ENCODE measurements around the gene HTR4.

Gene HTR4

DNA sequence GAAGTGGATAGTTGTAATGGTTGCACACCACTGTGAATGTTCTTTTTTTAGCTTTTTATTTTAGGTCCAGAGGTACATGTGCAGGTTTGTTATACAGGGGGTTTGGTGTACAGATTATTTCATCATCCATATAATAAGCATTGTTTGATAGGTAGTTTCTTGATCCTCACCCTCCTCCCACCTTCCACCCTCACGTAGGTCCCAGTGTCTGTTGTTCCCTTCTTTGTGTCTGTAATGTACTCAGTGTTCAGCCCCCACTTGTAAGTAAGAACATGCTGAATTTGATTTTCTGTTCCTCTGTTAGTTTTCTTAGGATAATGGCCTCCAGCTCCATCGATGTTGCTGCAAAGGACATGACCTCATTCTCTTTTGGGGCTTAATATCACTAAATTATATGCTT, 99.7 kb downstream of the HTR4 start:
- Histone ChIP-seq H3K36me3 (no peaks in the 10 kb centered on the region), H3K27ac (no peak overlapping the region), H3K27me3 (ENCODE audit: insufficient read depth, low read depth, severe bottlenecking) (peaks cover 12% of the 10 kb centered on the region), H3K9me3 (ENCODE audit: severe bottlenecking) (no peaks in the 10 kb centered on the region), H3K4me3 (ENCODE audit: low read depth, low read length) (no peak overlapping the region)
- no peak for DNase-seq
- TF ChIP-seq, protein P1, sequence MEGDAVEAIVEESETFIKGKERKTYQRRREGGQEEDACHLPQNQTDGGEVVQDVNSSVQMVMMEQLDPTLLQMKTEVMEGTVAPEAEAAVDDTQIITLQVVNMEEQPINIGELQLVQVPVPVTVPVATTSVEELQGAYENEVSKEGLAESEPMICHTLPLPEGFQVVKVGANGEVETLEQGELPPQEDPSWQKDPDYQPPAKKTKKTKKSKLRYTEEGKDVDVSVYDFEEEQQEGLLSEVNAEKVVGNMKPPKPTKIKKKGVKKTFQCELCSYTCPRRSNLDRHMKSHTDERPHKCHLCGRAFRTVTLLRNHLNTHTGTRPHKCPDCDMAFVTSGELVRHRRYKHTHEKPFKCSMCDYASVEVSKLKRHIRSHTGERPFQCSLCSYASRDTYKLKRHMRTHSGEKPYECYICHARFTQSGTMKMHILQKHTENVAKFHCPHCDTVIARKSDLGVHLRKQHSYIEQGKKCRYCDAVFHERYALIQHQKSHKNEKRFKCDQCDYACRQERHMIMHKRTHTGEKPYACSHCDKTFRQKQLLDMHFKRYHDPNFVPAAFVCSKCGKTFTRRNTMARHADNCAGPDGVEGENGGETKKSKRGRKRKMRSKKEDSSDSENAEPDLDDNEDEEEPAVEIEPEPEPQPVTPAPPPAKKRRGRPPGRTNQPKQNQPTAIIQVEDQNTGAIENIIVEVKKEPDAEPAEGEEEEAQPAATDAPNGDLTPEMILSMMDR (IDR thresholded peaks at IDR 0.05; ENCODE audit: low read depth, low read length), result no peak

DNA sequence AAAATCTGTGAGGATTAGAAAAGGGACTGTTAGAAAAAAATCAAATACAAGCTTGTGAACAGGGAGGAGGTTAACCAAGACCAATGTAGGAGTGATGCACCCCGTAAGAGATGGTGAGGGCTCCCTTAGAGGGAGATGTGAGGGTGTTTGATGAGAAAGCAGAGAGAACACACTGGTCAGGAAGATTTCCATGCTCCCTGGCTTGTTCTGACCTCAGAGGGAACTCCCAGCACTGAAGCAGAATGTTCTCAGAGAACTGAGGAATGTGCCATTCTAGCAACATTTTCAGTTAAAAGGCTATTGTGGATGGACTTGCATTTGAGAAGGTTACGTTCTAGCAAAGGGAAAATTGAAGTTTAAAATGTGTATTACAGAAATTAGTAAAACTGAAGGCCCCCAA, 110.6 kb downstream of the HTR4 start:
- TF ChIP-seq, protein P1 (IDR thresholded peaks at IDR 0.05; ENCODE audit: low read depth, low read length), result no peak
- Histone ChIP-seq H3K36me3 (no peaks in the 10 kb centered on the region), H3K27ac (no peak overlapping the region), H3K9me3 (ENCODE audit: severe bottlenecking) (no peaks in the 10 kb centered on the region), H3K27me3 (ENCODE audit: insufficient read depth, low read depth, severe bottlenecking) (peaks cover 11% of the 10 kb centered on the region), H3K4me3 (ENCODE audit: low read depth, low read length) (no peak overlapping the region)
- no peak for DNase-seq

DNA sequence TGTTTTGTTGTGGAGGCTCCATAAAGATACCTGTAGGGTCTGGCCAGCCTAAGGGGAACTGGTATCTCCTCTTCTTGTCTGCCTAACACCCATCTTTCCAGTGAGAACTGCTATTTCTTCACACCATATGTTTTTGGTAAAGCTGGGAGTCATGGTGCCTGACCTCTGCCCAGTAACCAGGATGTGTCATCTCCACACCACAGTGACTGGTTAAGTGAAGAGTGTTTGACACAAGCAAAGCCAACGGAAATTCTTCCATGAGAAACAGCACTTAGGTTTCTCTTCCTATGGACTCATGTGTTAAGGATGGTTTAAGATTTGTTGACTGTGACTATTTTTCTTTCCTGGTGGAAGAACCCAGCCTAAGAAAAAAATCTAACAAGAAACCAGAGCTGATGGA, 111.5 kb downstream of the HTR4 start:
- peaks cover 15% of the 10 kb centered on the region for H3K27me3 ChIP-seq (ENCODE audit: insufficient read depth, low read depth, severe bottlenecking)
- no peaks in the 10 kb centered on the region for H3K9me3 ChIP-seq (ENCODE audit: severe bottlenecking)
- DNase-seq, result no peak
- H3K4me3 ChIP-seq (ENCODE audit: low read depth, low read length), result no peak overlapping the region
- no peak overlapping the region for H3K27ac ChIP-seq
- TF ChIP-seq, protein P1 (IDR thresholded peaks at IDR 0.05; ENCODE audit: low read depth, low read length), result no peak
- H3K36me3 ChIP-seq, result no peaks in the 10 kb centered on the region

DNA sequence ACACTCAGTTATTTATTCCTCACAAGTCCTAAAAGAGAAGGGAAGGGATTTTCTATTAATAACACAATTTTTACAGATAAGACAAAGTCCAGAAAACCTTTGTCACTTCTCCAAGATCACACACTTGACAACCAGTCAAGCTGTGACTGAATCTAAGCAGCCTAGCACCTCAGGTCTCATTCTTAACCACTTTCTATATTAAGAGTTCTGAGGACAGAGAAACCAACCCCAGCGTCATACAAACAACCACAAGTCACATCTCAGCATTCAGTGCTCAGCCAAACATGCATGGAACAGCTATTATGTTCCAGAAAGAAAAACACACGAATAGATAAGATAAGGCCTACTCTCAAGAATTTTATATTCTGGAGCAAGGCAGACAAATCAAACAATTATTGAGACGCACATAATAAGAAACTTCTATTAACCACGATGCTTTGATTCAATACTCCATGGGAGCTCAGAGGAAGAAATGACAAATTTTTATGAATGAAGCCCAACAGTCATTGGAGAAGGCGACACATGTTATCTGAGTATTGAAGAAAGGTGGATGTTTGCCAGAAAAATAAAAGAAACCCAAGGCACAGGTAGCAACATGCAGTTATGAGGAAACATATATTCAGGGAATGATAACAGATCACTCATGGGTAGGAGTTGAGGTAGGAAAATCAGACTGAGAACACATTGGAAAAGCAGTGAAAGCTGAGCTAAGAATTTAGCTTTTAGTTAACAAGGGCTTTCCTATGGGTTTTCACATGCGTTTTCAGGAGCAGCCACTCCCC, 113.1 kb downstream of the HTR4 start:
- Histone ChIP-seq H3K4me3 (ENCODE audit: low read depth, low read length) (no peak overlapping the region), H3K9me3 (ENCODE audit: severe bottlenecking) (no peaks in the 10 kb centered on the region), H3K36me3 (no peaks in the 10 kb centered on the region), H3K27me3 (ENCODE audit: insufficient read depth, low read depth, severe bottlenecking) (peaks cover 21% of the 10 kb centered on the region), H3K27ac (no peak overlapping the region)
- TF ChIP-seq, protein P1 (IDR thresholded peaks at IDR 0.05; ENCODE audit: low read depth, low read length), result no peak
- DNase-seq, result no peak

DNA sequence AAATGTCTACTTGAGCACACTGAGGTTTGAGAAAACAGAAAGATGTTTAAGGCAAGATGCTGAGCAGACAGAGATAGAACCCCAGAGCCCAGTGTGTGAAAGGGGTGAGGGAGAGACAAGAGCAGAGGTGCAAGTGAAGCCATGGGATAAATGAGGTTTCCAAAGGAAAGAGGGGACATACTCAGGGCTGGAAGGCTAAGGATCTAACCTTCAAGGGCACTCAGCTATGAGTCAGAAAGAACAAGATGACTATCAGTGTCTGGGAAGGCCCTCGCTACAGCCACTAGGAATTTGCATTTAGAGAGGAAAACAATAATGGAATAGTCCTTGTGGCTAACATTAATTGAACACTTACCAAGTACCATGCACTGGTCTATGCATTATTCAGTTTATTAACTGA, 113.7 kb downstream of the HTR4 start:
- DNase-seq, result no peak

More for the DNA sequence above, 113.7 kb downstream of the HTR4 start:
- H3K27me3 ChIP-seq (ENCODE audit: insufficient read depth, low read depth, severe bottlenecking), result peaks cover 24% of the 10 kb centered on the region
- H3K9me3 ChIP-seq (ENCODE audit: severe bottlenecking), result no peaks in the 10 kb centered on the region
- no peak overlapping the region for H3K4me3 ChIP-seq (ENCODE audit: low read depth, low read length)
- no peak overlapping the region for H3K27ac ChIP-seq
- no peaks in the 10 kb centered on the region for H3K36me3 ChIP-seq
- TF ChIP-seq, protein P1 (IDR thresholded peaks at IDR 0.05; ENCODE audit: low read depth, low read length), result no peak
